ENCODE measurements around the gene TMEM248. TPM values are rescaled to one million over a fixed set of nuclear protein-coding genes. Genes with fewer than 3 reads are reported as not detected.
A peak's percentile ranks its signal among the peaks of the same experiment; 100 is the strongest.

The TMEM248 gene
- total and polyA plus RNA-seq, 2 donors (not counting 1 experiment from before 2014, with no cell fraction given): 114 to 131 TPM

DNA sequence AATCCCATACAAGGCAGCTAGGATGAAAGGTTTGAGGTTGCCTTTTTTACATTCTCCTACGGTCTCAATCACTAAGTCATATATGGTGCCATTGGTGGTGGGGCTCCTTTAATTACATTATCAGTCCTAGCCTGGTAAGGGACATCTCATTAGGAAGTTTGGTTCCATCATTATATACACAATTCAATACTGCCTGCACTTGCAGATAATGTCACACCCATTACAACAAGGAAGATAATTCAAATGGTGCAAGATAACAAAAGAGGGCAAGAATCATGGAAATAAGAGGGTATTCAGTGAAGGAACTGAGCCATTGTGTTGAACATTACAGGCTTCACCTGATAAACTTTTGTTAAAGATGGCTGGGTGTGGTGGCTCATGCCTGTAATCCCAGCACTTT, 1.7 kb upstream of the TMEM248 start:
- no peak for ATAC-seq (ENCODE audit: low read depth)
- peaks cover 30% of the 10 kb centered on the region for H3K79me2 ChIP-seq (ENCODE audit: control insufficient read depth, insufficient read depth, low read length)
- no peak overlapping the region for H3K9ac ChIP-seq (ENCODE audit: low read length)
- H3K4me2 ChIP-seq (replicated peaks; ENCODE audit: low read depth, low read length, poor library complexity, severe bottlenecking): no peak overlapping the region
- no CpG with 5 or more reads among the region's 1 CpG for WGBS (ENCODE audit: insufficient coverage)
- peaks cover 15% of the 10 kb centered on the region for H4K20me1 ChIP-seq (ENCODE audit: control insufficient read depth, insufficient read depth, low read length, poor library complexity, severe bottlenecking)
- no peak for TF ChIP-seq EZH2 (IDR thresholded peaks at IDR 0.05; ENCODE audit: borderline replicate concordance, insufficient read depth, low read depth, low read length, poor library complexity, severe bottlenecking)
- TF ChIP-seq CTCF (IDR thresholded peaks at IDR 0.05): no peak
- Mint-ChIP-seq H3K27me3 (no peaks in the 10 kb centered on the region), H3K9me3 (ENCODE audit: insufficient read depth) (no peaks in the 10 kb centered on the region), H3K4me1 (peaks cover 42% of the 10 kb centered on the region), H3K4me3 (peak overlapping the region; percentile 31), H3K27ac (peak overlapping the region; percentile 34)
- peaks cover 20 to 29% of the 10 kb centered on the region in 2 donors for H3K4me1 ChIP-seq (ENCODE audit: control insufficient read depth in 2 of 2, insufficient read depth in 2 of 2, low read length in 2 of 2)
- H3K27me3 ChIP-seq (replicated peaks in 1 of 4; ENCODE audit: control extremely low read depth in 1 of 4, control insufficient read depth in 3 of 4, insufficient read depth in 4 of 4, low read length in 3 of 4): no peaks in the 10 kb centered on the region
- no peak for DNase-seq
- H3K27ac ChIP-seq (ENCODE audit: low read length in 2 of 2): no peak overlapping the region
- no peak overlapping the region for H2AFZ ChIP-seq (ENCODE audit: insufficient read depth, low read depth, low read length, poor library complexity, severe bottlenecking)
- intact Hi-C loops (cut with micrococcal nuclease): no loop called here
- CTCF ChIA-PET: interaction anchor here (0.5 kb wide), 1 partner anchor 116 kb away, joined by 4 read pairs; no protein-coding TSS in a partner anchor
- no peak overlapping the region for H3K4me3 ChIP-seq (ENCODE audit: control extremely low read depth in 1 of 5, extremely low read depth in 1 of 5, insufficient read depth in 1 of 5, low read depth in 2 of 5, low read length in 4 of 5)
- POLR2A ChIA-PET: no interaction called here
- H3K9me3 ChIP-seq (ENCODE audit: control extremely low read depth in 1 of 3, control insufficient read depth in 2 of 3, insufficient read depth in 1 of 3, low read length in 2 of 3): no peaks in the 10 kb centered on the region
- H3K36me3 ChIP-seq (replicated peaks in 1 of 2; ENCODE audit: control extremely low read depth in 1 of 2, control insufficient read depth in 1 of 2, extremely low read depth in 1 of 2, insufficient read depth in 2 of 2, low read length in 1 of 2): peaks cover 0 to 5% of the 10 kb centered on the region in 2 experiments

GRCh38 chr7:66919704-66920103, 1.3 kb upstream of the TMEM248 start:
- Histone ChIP-seq H3K27ac (ENCODE audit: low read length in 2 of 2) (no peak overlapping the region), H4K20me1 (ENCODE audit: control insufficient read depth, insufficient read depth, low read length, poor library complexity, severe bottlenecking) (peaks cover 17% of the 10 kb centered on the region), H3K36me3 (replicated peaks in 1 of 2; ENCODE audit: control extremely low read depth in 1 of 2, control insufficient read depth in 1 of 2, extremely low read depth in 1 of 2, insufficient read depth in 2 of 2, low read length in 1 of 2) (peaks cover 0 to 5% of the 10 kb centered on the region in 2 experiments), H3K9me3 (ENCODE audit: control extremely low read depth in 1 of 3, control insufficient read depth in 2 of 3, insufficient read depth in 1 of 3, low read length in 2 of 3) (no peaks in the 10 kb centered on the region), H3K4me3 (ENCODE audit: control extremely low read depth in 1 of 5, extremely low read depth in 1 of 5, insufficient read depth in 1 of 5, low read depth in 2 of 5, low read length in 4 of 5) (no peak overlapping the region), H3K9ac (ENCODE audit: low read length) (no peak overlapping the region), H3K4me1 (ENCODE audit: control insufficient read depth in 2 of 2, insufficient read depth in 2 of 2, low read length in 2 of 2) (peaks cover 20 to 29% of the 10 kb centered on the region in 2 donors), H3K4me2 (replicated peaks; ENCODE audit: low read depth, low read length, poor library complexity, severe bottlenecking) (no peak overlapping the region), H3K79me2 (ENCODE audit: control insufficient read depth, insufficient read depth, low read length) (peaks cover 34% of the 10 kb centered on the region), H3K27me3 (replicated peaks in 1 of 4; ENCODE audit: control extremely low read depth in 1 of 4, control insufficient read depth in 3 of 4, insufficient read depth in 4 of 4, low read length in 3 of 4) (no peaks in the 10 kb centered on the region), H2AFZ (ENCODE audit: insufficient read depth, low read depth, low read length, poor library complexity, severe bottlenecking) (no peak overlapping the region)
- no peak for DNase-seq
- Mint-ChIP-seq H3K27ac (peak overlapping the region; percentile 34), H3K27me3 (no peaks in the 10 kb centered on the region), H3K4me3 (peak overlapping the region; percentile 31), H3K4me1 (peaks cover 38% of the 10 kb centered on the region), H3K9me3 (ENCODE audit: insufficient read depth) (no peaks in the 10 kb centered on the region)
- ATAC-seq (ENCODE audit: low read depth): no peak
- no peak for TF ChIP-seq CTCF (IDR thresholded peaks at IDR 0.05)
- no peak for TF ChIP-seq EZH2 (IDR thresholded peaks at IDR 0.05; ENCODE audit: borderline replicate concordance, insufficient read depth, low read depth, low read length, poor library complexity, severe bottlenecking)
- WGBS (ENCODE audit: insufficient coverage): 83% methylated on average over 4 of the region's 4 CpGs
- CTCF ChIA-PET: interaction anchor here (0.9 kb wide), 1 partner anchor 80 kb away, joined by 3 read pairs; no protein-coding TSS in a partner anchor
- intact Hi-C loops (cut with micrococcal nuclease): loop anchor here (5.0 kb wide), 1 partner anchor 937 kb away; the partner anchor contains the start of gene GUSB
- POLR2A ChIA-PET: no interaction called here

All from B cell (primary cell).